NCI-H524 (cell line): ENCODE results near the gene PTGES2.

Source experiments
- DNase-seq, 2 experiments: peaks; one replicate each; lab custom pipeline; 2025; lab: John Stamatoyannopoulos, UW

The PTGES2 gene

DNA sequence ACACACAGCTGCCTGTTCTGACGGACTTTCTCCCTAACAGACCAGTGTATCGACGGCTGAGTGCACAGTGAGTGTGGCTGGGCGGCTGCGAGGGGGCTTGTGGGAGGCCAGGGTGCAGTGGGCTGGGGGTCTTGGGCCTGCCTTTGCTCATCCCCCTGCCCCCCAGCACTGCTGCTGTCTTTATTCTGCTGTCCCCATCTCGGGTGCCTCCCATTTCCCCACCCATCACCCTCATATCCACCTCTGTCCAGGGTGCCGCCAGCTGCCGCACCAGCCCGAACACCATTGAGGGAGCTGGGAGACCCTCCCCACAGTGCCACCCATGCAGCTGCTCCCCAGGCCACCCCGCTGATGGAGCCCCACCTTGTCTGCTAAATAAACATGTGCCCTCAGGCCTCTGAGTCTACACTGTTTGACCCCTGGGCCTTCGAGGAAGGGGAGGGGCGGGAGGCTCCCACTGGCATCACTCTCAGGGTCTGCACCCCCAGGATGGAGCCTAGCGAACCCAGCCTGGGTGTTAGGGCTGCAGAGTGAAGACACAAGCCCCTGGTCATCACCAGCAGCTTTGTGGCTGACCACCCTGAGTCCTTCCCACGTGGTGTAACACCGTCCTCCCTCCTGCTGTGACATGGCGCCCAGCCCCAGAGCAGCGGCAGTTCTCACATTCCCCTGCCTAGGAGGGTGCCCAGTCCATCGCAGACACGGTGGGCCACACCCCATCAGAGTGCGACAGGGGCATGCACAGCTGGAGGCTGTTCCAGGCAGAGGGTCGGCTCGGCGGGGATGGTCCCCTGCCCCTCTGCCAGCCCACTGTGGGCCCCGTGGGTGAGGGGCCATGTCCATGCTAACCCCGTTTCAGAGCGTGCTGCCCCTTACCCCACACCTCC is 25.8 kb upstream of the PTGES2 start:
- no peak for DNase-seq

DNA sequence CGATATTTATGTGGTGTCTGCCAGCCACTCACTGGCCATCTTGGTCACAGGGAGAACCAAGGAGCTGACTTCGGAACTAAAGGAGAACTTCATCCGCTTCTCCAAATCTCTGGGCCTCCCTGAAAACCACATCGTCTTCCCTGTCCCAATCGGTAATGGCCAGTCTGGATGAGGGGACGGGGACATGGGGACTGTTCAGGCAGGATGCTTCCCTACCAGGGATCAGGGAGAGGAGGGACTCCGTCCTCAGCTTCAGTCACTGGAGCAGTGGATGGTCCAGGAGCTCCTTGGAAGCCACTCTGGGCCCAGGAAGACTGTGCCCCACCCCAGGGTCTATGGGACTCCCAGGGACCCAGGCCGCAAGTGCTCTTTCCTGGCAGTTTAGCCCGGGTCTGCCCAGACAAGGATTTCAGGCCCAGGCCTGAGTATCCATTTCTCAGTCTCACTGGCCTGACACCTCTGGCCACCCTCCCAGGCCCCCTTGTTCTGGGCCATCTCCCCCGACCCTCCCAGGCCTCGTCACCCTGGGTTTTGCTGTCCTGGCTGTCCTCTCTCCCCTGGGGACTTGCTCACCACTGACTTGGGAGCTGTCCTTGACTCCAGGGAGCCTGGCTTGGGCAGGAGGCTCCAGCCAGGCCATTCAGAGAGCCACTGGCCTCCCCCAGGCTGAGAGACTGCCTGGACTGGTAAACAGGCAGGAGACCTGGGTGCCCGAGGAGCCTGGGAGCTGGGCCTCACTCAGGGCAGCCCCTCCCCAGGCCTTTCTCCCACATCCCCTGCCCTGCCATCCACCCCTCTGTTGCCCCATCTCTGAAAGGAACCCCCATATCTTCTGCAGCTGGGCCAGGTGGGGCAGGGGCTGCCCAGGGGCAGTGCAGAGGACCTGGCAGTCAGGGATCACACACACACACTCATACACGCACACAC is 24.9 kb upstream of the PTGES2 start:
- no peak for DNase-seq

DNA sequence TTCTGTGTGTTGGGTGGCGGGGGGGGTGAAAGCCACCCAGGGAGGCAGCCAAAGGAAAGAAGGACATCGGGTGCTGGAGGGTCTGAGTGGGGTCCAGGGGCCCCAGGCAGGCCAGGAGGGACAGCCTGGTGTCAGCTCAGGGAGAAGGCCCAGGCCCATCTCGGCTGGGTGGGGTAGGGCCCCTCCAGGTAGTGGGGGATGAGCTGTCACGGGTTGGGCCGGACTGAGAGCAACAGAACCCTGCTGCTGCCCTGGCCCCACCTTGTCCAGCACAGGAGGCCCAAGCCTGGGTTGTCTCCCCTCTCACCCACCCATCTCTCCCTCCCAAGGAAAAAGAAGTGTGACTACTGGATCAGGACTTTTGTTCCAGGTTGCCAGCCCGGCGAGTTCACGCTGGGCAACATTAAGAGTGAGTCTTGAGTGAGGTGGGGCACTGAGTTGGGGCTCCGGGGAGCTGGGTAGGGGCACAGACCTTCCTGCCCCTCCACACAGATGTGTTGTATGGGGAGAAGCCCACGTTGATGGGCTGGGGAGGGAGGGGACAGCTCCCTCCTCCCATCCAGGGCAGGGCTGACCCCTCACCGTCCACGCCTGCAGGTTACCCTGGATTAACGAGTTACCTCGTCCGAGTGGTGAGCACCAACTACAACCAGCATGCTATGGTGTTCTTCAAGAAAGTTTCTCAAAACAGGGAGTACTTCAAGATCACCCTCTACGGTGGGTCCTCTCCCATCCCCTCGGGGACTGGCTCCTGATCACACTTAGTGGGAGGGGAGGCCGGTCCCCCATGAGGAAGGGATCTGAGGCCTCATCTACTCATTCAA is 24.0 kb upstream of the PTGES2 start:
- no peak for DNase-seq

DNA sequence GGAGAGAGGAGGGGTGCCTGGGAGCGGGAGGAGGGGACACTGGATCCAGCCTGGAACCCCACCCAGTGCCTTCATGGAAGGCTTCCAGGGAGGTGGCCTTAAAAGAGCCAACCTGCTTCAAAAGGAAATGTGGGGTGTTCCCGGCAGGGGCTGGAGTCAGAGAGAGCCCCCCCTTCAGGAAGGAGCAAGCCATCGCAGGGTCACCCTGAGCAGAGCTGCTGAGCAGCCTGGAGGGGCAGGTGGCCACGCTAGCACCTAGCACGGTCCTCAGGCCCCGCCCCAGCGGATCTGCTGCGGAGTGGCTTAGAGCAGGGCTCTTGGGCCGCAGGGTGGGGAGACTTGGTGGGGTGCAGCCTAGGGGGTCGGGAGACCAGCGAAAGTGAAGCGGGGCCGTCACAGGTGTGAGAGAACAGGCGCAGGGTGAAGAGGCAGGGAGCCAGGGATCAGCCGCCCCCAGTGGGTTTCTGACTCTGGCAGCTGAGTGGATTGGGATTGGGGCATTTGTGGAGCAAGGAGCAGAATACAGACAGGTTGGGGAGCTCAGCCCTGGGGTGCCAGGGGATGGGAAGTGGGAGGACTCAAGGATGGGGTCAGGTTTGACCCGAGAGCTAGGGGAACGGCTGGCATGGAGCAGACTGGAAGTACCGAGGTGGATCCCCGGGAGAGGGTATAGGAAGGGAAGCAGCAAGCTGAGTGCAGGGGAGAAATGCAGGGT is 23.2 kb upstream of the PTGES2 start:
- DNase-seq: peak in 1 of 2 experiments; percentile 69

DNA sequence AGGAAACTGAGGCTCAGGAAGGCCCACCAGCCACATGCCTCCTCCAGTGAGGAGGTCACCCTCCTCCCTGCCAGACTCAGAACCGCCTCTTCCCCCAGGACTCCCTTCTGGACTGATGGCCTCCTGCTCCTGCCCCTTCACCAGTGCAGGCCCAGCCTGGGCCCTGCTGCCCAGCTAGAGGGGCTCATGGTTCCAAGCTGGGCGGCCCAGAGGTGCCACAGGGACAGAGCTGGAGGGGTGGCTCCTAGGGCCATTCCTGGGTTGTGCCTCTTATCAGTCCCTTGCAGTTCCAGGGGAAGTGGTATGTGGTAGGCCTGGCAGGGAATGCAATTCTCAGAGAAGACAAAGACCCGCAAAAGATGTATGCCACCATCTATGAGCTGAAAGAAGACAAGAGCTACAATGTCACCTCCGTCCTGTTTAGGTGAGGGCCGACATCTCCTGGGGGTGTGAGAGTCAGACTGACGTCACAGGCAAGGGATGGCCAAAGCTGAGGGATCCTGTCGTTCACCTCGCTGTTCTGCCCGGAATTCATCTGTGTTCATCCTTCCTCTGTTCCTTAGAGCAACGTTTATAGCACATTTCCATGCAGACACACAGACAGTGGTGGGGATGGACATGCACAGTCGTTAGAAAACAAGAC is 22.5 kb upstream of the PTGES2 start:
- no peak for DNase-seq

DNA sequence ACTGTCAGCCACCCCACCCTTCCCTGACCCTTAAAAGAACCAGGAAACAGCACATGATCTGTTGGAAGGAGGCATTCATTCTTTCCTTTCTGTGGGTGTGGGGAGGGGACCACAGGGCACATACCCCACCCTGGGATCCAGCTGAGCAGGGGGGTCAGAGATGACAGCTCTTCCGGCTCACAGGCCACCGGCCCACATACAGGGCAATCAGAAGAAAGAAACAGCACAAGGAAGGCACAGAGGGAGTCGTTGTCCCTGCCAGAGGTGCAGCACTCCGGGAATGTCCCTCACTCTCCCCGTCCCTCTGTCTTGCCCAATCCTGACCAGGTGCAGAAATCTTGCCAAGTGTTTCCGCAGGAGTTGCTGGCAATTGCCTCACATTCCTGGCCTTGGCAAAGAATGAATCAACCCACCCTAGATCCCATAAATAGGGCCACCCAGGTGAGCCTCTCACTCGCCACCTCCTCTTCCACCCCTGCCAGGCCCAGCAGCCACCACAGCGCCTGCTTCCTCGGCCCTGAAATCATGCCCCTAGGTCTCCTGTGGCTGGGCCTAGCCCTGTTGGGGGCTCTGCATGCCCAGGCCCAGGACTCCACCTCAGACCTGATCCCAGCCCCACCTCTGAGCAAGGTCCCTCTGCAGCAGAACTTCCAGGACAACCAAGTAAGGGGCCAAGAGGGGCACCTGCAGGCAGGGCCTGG is 21.6 kb upstream of the PTGES2 start, which contains the start of gene LCN2:
TSS of gene LCN2 (plus strand) at position 453 of the 701 bp plus-strand sequence. CDS start at position 526, 73 bp downstream.
- DNase-seq: no peak

DNA sequence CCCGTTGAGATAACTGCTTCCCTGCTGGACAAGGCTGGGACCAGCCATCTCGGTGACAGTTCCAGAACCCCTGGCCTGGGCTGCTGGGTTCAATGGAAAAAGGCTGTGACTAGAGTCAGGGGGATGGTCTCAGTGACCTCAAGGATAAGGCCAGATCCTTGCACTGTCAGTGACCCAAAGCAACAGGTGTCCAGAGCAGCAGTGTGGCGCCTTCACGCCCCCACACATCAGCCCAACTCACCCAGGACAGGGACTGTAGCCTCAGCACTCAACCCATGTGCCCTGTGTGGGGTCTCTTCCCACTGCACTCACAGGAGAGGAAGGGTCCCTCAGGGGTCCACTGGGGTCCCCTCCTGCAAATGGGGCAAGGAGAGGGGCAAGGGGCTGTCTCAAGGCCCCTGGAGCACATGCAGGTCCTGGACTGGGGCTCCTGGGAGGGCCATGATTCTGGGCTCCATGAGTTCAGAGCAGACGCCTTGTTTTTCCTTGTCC is 21.0 kb upstream of the PTGES2 start:
- no peak for DNase-seq

DNA sequence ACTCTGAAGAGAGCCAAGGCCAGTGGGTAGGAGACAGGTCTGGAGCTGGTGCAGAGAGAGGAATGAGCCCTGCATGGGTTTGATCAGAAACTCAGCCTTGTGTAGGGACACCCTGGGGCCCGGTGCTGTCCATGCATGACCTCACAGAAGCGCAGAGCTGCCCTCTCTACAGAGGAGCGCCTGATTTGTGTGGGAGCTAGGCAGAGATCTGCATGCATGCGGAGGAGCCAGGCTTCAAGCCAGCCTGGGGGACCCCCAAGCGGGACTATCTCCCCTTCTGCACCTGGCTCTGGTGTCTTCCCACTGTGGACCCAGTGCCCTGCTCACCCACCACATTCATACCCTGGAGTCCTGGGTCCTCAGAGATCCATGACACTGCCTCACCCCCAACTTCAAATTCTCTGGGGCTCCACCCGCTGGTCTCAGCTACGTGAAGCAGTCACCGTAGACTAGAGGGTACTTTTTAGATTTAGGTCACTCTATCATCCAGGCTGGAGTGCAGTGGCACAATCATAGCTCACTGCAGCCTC is 19.1 kb upstream of the PTGES2 start:
- no peak for DNase-seq

DNA sequence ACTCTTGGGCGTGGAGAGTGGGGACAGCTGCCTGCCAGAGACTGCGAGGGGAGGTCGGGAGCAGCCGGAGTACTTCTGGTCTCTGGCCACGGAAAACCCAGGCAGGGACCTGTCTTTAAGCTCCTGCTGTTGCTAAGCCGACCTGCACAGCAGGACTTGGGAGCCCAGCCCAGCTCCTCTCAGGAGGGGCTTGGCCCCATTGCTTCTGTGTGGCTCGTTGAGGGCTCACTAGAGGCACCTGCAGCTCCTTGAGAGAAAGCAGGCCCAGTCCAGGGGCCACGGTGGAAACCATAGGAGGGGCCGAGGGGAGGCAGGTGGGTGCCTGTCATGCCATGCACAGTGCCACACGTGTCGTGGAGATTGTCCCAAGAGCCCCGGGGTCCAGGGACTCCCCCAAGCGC is 18.4 kb upstream of the PTGES2 start:
- DNase-seq: peak in 1 of 2 experiments; percentile 36

DNA sequence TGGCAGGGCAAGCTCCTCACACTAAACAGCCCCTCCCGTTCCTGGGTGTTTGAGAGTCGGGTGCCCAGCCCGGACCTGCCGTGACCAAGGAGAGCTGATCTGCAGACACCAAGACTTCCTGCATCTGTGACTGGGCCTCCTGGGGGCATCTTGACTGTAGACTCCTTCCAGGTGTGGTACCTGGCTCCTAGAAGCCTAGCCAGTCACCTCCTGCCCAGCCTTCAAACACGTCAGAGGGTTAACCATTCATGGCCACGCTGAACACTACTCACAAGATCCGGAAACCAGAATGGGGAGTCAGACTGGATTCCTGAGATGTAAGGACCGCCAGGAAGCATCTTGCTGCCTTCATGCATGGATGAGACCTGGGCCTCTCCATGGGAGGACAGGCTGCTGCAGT is 18.0 kb upstream of the PTGES2 start:
- no peak for DNase-seq

DNA sequence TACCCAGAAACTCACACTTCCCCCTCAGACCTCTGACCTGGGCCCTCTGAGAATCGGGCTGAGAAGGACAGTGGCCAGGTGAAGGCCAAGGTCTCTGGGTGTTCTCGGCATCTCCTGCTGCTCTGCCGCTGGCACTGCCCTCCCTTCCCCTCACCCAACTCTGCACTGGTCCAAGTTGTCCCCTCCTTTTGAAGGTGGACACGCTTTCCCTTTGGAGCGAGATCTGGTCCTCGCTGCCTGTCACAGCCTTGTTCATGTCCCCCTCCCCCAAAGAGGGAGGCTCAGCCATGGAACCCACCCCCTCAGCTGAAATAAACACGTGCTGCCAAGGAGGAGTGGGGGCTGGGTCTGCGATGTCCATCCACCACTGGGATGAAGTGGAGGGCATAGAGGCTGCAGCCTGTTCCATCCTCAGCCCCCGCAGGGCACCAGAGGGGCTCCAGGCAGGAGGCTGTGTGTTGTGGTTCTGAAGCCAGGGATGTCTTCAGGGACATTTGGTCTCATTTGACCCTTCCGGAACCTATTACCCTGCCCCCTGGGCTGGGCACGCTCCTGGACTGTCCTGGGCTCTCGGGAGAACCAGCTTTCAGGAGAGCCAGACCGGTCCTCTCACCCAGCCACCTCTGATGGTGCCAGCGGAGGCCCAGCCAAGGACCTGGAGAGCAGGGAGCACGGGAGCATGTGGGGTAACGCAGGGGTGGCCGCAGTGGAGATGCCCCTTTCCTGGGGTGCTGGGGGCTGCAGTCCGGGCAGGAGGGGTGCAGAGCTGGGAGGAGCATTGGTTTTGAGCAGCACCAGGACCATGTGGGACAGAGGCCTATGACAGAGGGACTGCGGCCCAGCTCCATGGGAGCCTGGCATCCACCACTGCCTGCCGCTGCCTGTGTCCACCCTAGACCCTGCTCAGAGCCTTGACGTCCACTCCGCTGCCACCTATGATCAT is 17.0 kb upstream of the PTGES2 start:
- DNase-seq: no peak

DNA sequence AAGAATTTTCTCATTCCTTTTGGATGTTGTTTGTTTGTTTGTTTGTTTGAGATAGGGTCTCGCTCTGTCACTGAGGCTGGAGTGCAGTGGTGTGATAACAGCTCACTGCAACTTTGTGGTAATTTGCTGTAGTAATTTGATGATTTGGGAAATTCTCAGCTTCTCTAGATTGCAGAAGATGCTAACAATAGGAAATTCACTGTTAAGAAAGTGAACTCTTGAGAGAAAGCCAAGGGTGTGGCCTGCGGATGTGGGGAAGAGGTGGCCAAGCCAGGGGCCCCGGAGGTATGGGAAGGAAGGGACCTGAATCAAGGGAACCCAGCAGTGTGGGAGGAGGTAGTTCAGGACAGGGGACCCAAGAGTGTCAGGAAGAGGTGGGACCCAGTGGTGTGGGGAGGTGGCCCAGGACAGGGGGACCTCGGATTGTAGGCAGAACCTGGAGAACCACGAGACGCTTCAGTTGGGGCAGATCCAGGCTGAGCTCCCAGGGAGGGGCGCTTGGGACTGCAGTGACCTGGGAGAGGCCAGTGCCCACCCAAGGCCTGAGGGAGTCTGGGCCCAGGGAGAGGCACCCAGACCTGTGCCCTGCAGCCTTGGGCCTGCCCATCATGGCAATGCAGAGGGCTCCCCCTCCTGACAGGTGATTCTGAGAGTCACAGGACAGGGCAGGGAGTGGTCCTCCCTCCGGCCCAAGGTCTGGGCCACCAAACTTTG is 16.2 kb upstream of the PTGES2 start:
- no peak for DNase-seq

DNA sequence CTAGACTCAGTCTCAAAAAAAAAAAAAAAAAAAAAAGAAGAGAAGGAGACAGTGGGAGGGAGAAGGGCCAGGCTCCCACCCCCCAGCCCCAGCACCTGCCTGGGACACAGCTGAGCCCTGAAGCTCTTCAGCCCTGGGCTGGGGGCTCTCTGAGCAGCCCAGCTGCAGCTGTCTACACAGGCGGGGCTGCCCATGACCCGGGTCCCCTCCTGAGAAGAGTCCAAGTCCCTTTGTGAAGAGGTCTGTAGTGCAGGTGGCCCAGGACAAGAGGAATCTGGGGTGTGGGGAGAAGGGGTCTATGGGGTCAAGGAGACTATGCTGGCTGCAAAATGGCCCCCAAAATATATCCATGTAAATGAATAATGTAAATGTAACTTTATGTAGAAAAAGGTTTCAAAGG is 15.1 kb upstream of the PTGES2 start:
- no peak for DNase-seq

DNA sequence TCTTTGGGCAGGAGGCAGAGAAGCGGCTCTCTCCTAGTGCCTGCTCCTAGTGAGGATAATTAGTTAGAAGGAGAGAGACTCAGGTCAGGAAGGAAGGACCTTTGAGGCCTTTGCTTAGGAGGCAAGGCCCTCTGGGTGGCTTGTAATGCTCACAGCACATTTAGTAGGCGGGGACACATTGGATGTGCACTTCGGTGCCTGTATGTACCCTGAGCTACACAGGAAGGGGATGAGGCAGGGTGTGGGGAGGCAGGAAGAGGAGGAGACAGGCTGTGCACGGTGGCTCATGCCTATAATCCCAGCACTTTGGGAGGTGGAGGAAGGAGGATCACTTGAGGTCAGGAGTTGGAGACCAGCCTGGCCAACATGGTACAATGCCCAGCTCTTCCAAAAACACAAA is 14.5 kb upstream of the PTGES2 start:
- DNase-seq: no peak

DNA sequence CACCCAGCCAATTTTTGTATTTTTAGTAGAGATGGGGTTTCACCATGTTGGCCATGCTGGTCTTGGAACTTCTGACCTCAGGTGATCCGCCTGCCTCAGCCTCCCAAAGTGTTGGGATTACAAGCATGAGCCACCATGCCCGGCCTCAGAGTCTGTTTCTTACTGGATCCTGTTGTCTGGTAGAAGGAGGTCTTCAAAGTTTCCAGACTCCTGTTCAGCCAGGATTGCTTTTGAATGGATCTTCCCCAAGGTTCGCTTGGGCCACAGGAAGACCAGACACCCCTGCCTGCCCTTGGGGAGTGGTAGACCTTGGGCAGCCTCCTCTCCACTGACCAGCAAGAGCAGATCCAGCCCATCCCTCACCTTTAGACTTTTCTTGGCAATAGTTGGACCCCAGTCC is 14.1 kb upstream of the PTGES2 start:
- DNase-seq: no peak

DNA sequence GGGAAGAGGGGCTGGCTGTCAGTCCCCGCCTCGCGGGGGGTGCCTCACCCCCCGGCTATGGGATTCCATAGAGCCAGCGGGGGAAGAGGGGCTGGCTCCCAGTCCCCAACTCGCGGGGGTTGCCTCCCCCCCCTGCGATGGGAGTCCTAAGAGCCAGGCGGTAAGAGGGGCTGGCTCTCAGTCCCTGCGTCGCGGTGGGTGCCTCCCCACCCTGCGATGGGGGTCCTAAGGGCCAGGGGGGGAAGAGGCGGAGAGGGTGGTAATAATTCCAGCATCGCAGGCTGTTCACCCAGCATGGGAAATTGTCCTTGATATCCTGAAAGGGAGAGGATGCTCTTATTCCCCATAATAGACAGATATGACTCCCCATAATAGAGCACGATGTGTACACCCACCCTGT is 12.1 kb upstream of the PTGES2 start:
- no peak for DNase-seq

DNA sequence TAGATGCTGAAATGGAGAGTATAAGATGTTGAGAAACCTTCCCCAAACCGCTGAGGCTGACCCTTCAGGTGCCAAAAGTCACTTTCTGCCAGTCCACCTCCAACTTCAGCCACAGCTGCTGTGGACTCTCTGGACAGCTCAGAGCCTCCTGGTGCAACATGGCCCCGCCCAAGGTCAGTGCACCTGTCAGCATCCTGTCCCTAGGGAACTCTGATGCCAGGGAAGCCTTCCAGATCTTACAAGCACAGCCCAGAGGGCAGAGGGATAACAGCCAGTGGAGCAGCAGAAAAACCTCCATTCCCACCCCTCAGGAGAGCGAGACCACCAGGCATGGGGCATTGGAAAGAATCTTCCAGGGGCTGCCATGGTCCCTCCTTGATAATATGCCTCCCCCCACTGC is 10.5 kb upstream of the PTGES2 start:
- peak in 1 of 2 experiments; percentile 21 for DNase-seq
